HS-5 (cell line): Measurements from ENCODE around the gene INTU.

ENCODE experiments used
- DNase-seq: peaks from one replicate; pipeline ENCODE4 v3.0.0-alpha.2; 2012; ENCODE audit warnings: low read depth

INTU gene

DNA sequence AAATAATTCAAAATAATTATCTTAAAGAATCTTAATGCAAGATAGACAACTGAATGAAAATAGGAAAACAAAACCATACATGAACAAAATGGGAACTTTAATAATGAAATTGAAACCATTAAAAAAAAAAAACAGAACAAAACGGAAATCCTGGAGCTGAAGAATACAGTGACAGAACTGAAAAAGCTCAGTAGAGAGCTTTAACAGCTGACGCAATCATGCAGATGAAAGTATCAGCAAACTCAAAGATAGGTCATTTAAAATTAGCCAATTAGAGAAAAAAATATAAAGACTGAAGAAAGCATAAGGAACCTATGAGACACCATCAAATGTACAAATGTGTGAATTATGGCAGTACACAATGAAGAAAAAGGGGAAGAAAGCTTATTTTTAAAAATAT is 116.2 kb downstream of the INTU start:
- no peak for DNase-seq

DNA sequence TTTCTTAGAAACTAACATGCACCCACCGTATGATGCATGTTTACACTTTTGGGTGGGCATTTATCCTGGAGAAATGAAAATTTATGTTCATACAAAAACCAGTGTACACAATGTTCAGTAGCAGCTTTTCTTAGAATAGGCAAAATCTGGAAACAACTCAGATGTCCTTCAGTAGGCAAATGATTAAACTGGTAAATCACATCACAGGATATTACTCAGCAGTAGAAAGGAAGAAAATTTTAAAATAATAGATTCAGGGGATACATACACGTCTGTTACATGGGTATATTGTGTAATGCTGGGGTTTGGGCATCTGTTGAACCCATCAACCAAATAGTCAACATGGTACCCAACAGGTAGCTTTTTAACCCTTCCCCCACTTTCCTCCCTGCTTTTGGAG is 124.1 kb downstream of the INTU start:
- DNase-seq = no peak

DNA sequence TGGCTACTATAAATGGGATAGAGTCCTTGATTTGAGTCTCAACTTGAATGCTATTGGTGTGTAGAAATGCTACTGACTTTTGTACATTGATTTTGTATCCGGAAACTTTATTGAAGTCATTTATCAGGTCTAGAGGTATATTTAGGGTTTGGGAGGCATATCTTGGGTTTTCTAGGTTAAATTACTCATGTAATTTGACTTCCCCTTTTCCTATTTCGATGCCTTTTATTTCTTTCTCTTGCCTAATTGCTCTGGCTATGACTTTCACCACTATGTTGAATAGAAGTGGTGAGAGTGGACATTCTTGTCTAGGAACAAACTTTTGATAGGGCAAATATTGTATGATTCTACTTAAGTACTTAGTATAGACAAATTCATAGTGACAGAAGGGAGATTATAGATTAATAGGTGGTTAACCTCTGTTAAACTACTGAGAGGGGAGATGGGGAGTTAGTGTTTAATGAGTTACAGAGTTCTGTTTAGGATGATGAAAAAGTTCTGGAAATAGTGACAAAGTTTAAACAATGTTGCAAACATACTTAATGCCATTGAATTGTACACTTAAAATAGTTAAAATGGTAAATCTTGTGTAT is 126.6 kb downstream of the INTU start:
- DNase-seq = no peak

DNA sequence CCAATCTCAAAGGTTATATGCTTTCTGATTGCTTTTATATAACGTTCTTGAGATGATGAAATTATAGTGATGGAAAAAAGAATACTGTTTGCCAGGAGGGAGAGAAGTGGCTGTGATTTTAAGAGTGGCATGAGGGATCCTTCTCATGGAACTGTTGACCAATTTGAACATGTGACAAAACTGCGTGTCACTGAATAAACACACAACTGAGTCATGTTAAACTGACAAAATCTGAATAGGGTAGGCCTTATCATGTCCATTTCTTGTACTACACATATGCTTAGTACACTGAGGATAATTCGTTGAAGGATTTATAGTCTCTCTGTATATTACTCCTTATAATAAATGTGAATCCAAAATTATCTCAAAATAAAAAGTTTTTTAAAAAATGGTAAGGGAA is 127.1 kb downstream of the INTU start:
- DNase-seq = no peak

DNA sequence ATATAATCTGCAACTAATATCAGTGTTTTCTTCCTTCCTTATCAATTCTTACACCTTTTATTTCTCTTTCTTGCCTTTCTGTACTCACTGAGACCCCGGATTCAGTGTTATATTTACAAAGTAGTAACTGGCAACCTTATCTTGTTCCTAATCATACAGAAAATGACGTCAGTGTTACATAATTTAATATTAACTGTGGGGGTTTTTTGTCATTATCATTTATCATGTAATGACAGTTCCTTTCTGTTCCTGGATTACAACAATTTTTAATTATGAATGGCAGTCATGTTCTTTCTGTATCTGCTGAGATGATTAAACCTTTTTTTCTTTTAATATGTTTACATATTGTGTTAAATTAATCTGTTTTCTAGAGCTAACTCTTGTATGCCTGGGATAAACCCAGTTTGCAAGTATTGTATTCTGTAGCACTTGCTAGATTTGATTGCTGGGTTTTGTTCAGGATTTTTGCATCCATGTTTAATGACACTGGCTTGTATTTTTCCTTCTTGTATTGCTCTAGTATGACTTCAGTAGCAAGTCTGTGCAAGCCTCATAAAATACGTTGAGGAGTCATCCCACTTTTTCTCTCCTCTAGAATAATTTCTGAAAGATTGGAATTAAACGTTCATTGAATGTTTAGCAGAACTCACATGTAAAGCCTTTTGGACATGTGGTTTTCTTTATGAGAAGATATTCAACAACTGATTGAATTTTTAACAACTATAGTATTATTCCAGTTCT is 138.9 kb downstream of the INTU start:
- DNase-seq = no peak

DNA sequence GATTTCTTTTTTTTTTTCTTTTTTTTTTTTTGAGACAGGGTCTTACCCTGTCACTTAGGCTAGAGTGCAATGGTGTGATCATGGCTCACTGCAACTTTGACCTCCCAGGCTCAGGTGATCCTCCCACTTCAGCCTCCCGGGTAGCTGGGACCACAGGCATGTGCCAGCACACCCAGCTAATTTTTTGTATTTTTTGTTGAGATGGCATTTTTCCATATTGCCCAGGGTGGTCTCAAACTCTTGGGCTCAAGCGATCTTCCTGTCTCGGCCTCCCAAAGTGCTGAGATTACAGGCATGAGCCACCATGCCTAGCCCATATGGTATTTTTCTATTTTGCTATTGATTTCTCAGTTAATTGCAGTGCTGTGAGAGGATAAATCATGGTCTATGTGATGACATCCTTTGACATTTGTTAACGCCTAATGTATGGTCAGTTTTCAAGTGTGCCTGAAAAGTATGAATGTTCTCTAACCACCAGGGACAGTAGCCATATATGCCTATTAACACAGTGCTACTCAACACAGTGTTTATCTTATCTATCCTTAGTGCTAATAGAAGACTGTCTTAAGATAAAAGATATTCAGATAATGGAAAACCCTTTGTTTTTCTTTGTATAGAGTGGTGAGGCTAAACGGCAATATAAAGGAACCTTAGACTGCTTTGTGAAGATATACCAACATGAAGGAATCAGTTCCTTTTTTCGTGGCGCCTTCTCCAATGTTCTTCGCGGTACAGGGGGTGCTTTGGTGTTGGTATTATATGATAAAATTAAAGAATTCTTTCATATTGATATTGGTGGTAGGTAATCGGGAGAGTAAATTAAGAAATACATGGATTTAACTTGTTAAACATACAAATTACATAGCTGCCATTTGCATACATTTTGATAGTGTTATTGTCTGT is 140.3 kb downstream of the INTU start:
- no peak for DNase-seq

DNA sequence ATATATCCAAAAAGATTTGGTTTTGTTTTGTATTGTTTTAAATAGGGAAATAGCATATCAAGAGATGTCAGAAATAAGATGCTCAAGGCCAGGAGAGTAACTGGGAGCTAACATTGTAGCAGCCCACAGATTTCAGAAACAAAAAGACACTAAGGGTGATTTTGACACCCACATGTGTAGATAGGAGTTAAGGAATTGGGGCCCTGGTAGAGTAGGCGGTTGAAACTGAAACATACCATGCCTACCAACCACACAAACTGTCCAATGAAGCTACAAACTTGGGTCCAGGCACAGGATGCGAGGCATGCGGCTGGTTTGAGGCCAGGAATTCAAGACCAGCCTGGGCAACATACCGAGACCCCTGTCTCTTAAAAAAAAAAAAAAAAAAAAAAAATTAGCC is 143.1 kb downstream of the INTU start:
- DNase-seq = no peak
